Left ventricle myocardium inferior (tissue), 1 donor: ENCODE results near the gene SOX15. TPM values are rescaled to one million over a fixed set of nuclear protein-coding genes. Genes with fewer than 3 reads are reported as not detected.
A peak's percentile ranks its signal among the peaks of the same experiment; 100 is the strongest.

ENCODE experiments used
- DNase-seq: peaks from one replicate; pipeline ENCODE4 v3.0.0-alpha.2; 2020
- H3K27ac ChIP-seq: fragments of 200-600 bp; replicated peaks from 2 replicates; pipeline ENCODE4 v1.8.0; 2021
- H3K27me3 ChIP-seq: fragments of 200-600 bp; 2 replicates; pipeline ENCODE4 v1.8.0; 2021; ENCODE audit warnings: low read depth
- H3K36me3 ChIP-seq: fragments of 200-600 bp; 2 replicates; pipeline ENCODE4 v1.8.0; 2021
- H3K4me1 ChIP-seq: fragments of 200-600 bp; 2 replicates; pipeline ENCODE4 v1.8.0; 2021
- H3K4me3 ChIP-seq: fragments of 200-600 bp; 2 replicates; pipeline ENCODE4 v1.8.0; 2021; ENCODE audit warnings: mild to moderate bottlenecking, moderate library complexity
- H3K9me3 ChIP-seq: fragments of 200-600 bp; replicated peaks from 2 replicates; pipeline ENCODE4 v1.8.0; 2021
- CTCF ChIP-seq: fragments of 200-600 bp; IDR thresholded peaks from 2 replicates; pipeline ENCODE4 v1.8.0; 2021; ENCODE audit warnings: antibody characterized with exemption, mild to moderate bottlenecking, borderline replicate concordance
- intact Hi-C: fragments of 100-400 bp; cut with micrococcal nuclease; formaldehyde crosslinking; loops from one replicate; pipeline ENCODE4 v1.11.0; 2022
- total RNA-seq: library from RNA; stranded (reverse); fragmentation: NEBNext Ultra II Directional; extraction: Animal tissue kit (Norgen Biotek cat#: 25700); gene quantifications from one replicate; pipeline ENCODE4 v1.2.1, GENCODE V29; 2021
- donor health status: DM: no; HTN: yes; CAD: no; lungs with severe emphysema.

Gene SOX15
- total RNA-seq, 1 donor from 2014 or later = 1.9 TPM

GRCh38 chr17:7588553-7589203 lies 1.2 kb downstream of the SOX15 start:
- DNase-seq = no peak
- intact Hi-C loops = no loop called here
- peaks cover 42% of the 10 kb centered on the region for H3K36me3 ChIP-seq

GRCh38 chr17:7587420-7588151 lies 2.3 kb downstream of the SOX15 start:
- Histone ChIP-seq H3K9me3 (no peaks in the 10 kb centered on the region), H3K4me1 (peaks cover 61% of the 10 kb centered on the region), H3K4me3 (peak overlapping the region; percentile 36), H3K36me3 (peaks cover 31% of the 10 kb centered on the region), H3K27ac (peak overlapping the region; percentile 83), H3K27me3 (no peaks in the 10 kb centered on the region)
- no peak for TF ChIP-seq CTCF
- no peak for DNase-seq
- intact Hi-C loops = no loop called here

More at GRCh38 chr17:7588553-7589203, 1.2 kb downstream of the SOX15 start:
- peak overlapping the region; percentile 63 for H3K4me3 ChIP-seq
- peak overlapping the region; percentile 83 for H3K27ac ChIP-seq
- no peaks in the 10 kb centered on the region for H3K9me3 ChIP-seq
- peaks cover 52% of the 10 kb centered on the region for H3K4me1 ChIP-seq
- no peak for TF ChIP-seq CTCF
- no peaks in the 10 kb centered on the region for H3K27me3 ChIP-seq

GRCh38 chr17:7586673-7587419 lies 3.0 kb downstream of the SOX15 start:
- H3K27ac ChIP-seq = peak overlapping the region; percentile 83
- H3K4me3 ChIP-seq = peak overlapping the region; percentile 36
- H3K9me3 ChIP-seq = no peaks in the 10 kb centered on the region
- peaks cover 23% of the 10 kb centered on the region for H3K36me3 ChIP-seq
- H3K4me1 ChIP-seq = peaks cover 68% of the 10 kb centered on the region
- intact Hi-C loops = no loop called here
- peak; percentile 50 for TF ChIP-seq CTCF
- no peak for DNase-seq
- no peaks in the 10 kb centered on the region for H3K27me3 ChIP-seq

- TF ChIP-seq CTCF = no peak
- H3K4me3 ChIP-seq = peak within 1 kb of the TSS; percentile 76
- H3K4me1 ChIP-seq = peaks cover 80% of the 10 kb centered on the region
- peaks cover 19% of the 10 kb centered on the region for H3K36me3 ChIP-seq
- peak; percentile 96 for DNase-seq
- H3K27ac ChIP-seq = peak within 1 kb of the TSS; percentile 96
- intact Hi-C loops = no loop called here
- no peaks in the 10 kb centered on the region for H3K27me3 ChIP-seq
- no peaks in the 10 kb centered on the region for H3K9me3 ChIP-seq
Observed at GRCh38 chr17:7583253-7584109, 6.4 kb downstream of the SOX15 start, which contains the start of gene MPDU1. Gene MPDU1 (plus strand): TSS chr17:7583852. CDS start chr17:7583863, 11 bp downstream.
